Urothelium cell line (cell line): ENCODE data around the gene SH3RF3.

Experiments used
- DNase-seq: peaks from one replicate; pipeline ENCODE4 v3.0.0; 2011; ENCODE audit warnings: low spot score, mixed read lengths
- FAIRE-seq: peaks from 2 replicates; lab custom pipeline; 2011; peaks lifted over from hg19 to GRCh38; lab: Jason Lieb, UNC

SH3RF3 gene

GRCh38 chr2:109503191-109503590 is 374.2 kb downstream of the SH3RF3 start:
- FAIRE-seq: no peak
- no peak for DNase-seq

DNA sequence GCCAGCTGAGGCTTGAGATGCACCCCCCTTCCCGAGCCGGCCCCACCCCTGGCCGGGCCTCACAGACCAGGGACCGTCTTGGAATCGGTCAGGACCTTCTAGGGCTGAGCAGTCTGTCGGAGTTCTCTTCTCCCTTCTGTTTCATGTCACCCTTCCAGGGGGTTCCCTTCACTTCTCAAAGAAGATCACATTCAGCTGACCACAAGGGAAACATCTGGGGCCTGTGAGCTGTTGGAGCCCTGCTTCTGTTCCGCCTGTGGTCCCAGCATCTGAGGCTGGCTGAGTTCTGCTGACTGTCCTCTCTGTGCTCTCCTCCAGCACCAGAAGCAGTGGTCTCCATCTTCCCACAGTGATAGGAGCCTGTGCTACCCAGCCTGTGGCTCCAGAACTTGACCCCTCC is 378.2 kb downstream of the SH3RF3 start:
- no peak for DNase-seq
- FAIRE-seq: no peak

- FAIRE-seq (no peak), DNase-seq (no peak)
These were observed 378.8 kb downstream of the SH3RF3 start for GRCh38 chr2:109507828-109508227.

DNA sequence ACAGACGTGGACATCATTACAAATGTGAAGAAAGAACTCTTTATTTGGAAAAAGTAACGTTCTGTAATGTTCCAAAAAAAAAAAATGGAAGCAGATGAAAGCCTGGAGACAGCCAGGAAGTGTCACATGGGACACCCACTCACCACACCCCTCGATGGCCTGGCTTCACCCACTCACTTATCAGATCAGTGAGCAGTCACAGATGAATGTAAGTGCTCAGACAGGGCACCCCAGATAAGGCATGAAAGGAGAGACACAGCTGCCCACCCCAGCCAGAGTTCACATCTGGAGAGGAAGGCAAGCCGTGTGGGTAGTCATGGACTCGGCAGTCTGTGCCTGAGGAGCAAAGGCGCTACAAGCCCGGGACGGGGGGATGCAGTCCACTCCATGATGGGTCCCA is 379.6 kb downstream of the SH3RF3 start:
- no peak for FAIRE-seq

GRCh38 chr2:109510136-109511028 is 381.4 kb downstream of the SH3RF3 start:
- DNase-seq: peak; percentile 91
- peak; percentile 13 for FAIRE-seq

More for the DNA sequence above, 379.6 kb downstream of the SH3RF3 start:
- DNase-seq: no peak

GRCh38 chr2:109511168-109511567 is 382.2 kb downstream of the SH3RF3 start:
- DNase-seq: no peak
- no peak for FAIRE-seq

- no peak for DNase-seq
- FAIRE-seq: no peak
These were observed 383.1 kb downstream of the SH3RF3 start for GRCh38 chr2:109512076-109512475.

GRCh38 chr2:109513230-109513629 is 384.2 kb downstream of the SH3RF3 start:
- FAIRE-seq: peak; percentile 98
- no peak for DNase-seq

- DNase-seq (peak; percentile 75), FAIRE-seq (peak; percentile 20)
These were observed 385.0 kb downstream of the SH3RF3 start for GRCh38 chr2:109513749-109514588.

DNA sequence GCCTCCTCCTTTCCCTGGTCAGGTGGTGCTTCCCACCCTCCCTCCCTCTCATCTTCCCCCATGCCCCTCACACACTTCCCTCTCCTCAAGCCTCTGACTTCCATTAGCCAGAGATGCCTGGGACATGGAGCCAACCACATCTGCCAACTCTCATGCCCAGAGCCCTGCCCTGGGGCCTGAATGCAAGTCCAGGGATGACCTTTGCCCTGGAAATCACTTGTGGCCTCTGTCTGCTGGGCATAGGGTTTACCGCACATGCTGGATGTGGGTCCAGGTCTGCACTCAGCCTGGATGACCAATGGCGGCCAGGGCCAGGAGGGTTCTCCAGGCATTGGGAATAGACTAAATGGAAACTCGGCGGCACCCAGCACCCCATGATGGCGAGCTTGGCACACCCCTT is 385.9 kb downstream of the SH3RF3 start:
- FAIRE-seq (no peak), DNase-seq (no peak)

- peak; percentile 89 for FAIRE-seq
- DNase-seq: peak; percentile 93
These were observed 387.6 kb downstream of the SH3RF3 start for GRCh38 chr2:109516445-109517117.

DNA sequence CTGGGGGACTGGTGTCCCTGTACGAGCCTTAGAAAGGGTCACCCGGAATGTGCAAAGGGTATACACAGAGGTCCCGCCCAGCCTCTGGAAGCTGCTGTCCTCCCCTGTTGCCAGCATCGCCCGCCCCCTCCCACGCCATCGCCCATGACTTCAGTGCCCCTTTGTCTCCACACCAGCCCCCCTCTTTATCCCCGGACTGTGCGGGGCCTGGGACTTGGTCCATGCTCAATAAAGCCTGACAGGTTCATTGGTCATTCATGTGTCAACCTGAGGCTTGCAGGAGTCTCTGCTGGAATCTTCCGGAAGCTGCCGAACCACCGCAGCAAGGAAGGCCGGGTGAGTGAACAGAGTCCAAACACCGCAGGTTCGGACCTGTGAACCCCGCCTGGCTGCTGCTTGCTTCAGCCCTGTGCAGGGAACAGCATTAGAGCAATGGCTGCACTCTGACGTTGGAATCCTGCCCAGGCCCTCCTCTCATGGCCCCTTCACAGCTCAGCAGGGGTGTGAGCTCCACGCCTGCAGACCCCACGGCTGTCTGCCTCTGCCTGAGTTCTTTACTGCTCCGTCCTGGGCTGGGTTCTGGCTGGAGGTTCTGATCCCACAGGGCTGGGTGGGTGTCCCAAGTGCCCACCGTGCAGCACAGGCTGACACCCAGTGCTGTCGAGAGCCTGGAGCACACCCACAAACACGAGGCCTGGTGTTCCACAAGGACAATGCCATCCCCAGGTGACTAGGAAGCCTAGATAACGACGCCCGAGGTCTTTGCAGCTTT is 388.3 kb downstream of the SH3RF3 start:
- FAIRE-seq (no peak), DNase-seq (no peak)

GRCh38 chr2:109519513-109519912 is 390.5 kb downstream of the SH3RF3 start:
- FAIRE-seq (no peak), DNase-seq (no peak)

DNA sequence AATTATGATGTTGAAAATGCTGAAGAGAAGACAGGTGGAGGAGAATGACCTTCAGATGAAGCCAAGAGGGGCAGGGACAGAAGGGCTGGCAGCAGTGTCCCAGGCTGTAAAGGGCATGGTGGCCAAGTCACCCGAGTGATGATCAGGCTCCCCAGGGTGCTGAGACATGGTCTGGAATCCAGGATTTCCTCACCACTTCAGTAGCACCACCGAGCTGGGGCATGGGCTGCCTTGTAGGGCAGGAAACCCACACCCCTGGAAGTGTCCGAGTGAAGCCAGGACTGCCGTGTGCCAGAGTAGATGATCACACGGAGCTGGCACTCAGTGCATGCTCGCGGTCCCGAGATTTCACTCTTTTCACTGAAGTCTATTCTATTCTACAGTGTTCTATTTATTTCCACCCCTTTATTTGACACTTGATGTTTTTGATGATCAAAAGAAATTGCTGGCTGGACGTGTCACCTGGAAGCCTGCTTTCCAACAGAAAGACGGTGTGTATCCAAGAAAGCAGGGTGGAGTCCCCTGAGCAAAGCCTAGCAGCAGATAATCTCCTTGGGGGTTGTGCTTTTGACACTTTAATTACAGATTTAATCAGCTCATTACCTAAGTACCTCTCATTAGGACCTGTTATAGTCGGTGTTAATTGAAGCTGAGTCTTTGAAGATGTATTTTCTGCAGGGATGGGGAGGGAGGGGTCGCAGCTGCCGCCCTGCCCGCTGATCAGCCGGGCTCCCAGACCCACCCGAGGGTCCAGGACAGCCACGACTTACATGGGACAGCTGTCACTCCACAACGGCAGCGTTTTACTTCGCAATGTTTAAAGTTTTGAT is 392.4 kb downstream of the SH3RF3 start:
- FAIRE-seq: no peak
- DNase-seq: no peak

GRCh38 chr2:109522063-109522374 is 393.0 kb downstream of the SH3RF3 start:
- FAIRE-seq: no peak

DNA sequence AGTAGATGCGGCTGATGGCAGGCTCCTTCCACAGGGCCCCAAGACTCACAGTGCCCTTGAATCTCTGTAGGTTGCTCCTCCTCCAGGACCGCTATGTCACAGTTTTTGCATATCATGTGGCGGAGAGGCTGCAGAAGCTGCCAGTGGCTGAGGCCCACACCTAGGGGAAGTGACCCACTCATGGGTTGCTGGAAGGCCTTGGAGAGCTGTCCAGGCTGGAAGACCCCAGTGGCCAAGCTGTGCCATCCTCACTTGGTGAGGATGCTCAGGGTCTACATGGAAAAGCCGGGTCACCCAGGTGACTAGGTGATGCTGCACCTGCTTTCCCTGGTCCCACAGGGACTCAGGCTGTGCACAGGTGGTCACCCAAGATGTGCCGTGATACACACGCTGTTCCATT is 394.1 kb downstream of the SH3RF3 start:
- DNase-seq: no peak
- FAIRE-seq: peak; percentile 91

More at GRCh38 chr2:109522063-109522374, 393.0 kb downstream of the SH3RF3 start:
- DNase-seq: no peak

GRCh38 chr2:109523536-109524361 is 394.7 kb downstream of the SH3RF3 start:
- DNase-seq: no peak
- no peak for FAIRE-seq

DNA sequence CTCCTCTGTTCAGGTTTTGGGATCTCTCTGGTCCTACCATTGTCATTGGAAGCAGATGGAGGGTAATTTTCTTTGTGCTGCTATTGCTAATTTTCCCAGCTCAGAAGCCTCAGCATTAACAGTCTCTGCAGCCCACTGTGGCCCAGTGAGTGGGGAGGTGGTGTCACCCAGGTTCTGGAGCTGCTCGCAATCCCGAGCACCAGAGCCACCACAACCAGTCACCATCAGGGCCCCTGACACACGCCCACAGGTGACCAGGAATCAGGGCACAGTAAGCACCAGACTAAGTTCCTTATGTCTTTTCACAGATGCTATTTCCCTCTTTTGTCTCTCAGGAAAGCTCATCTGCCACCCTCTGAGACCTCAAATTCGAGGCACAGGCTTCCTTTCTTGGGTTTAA is 396.8 kb downstream of the SH3RF3 start:
- no peak for FAIRE-seq
- DNase-seq: no peak

GRCh38 chr2:109526442-109526970 is 397.5 kb downstream of the SH3RF3 start:
- DNase-seq: no peak
- FAIRE-seq: no peak
